HG02852 (cell line): ENCODE data around the gene EID1.
"Not testable (repeated sequence)": the region's sequence is repeated elsewhere in the genome, so short reads cannot be mapped to it uniquely, and the experiment has no call there.

Experiments
- ATAC-seq: cut with Tn5 transposase; IDR thresholded peaks from one replicate; pipeline ENCODE4 v1.9.1; 2021; ENCODE audit warnings: mild to moderate bottlenecking, moderate library complexity; ENCODE audit not compliant: unreplicated experiment

EID1 gene, protein sequence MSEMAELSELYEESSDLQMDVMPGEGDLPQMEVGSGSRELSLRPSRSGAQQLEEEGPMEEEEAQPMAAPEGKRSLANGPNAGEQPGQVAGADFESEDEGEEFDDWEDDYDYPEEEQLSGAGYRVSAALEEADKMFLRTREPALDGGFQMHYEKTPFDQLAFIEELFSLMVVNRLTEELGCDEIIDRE

DNA sequence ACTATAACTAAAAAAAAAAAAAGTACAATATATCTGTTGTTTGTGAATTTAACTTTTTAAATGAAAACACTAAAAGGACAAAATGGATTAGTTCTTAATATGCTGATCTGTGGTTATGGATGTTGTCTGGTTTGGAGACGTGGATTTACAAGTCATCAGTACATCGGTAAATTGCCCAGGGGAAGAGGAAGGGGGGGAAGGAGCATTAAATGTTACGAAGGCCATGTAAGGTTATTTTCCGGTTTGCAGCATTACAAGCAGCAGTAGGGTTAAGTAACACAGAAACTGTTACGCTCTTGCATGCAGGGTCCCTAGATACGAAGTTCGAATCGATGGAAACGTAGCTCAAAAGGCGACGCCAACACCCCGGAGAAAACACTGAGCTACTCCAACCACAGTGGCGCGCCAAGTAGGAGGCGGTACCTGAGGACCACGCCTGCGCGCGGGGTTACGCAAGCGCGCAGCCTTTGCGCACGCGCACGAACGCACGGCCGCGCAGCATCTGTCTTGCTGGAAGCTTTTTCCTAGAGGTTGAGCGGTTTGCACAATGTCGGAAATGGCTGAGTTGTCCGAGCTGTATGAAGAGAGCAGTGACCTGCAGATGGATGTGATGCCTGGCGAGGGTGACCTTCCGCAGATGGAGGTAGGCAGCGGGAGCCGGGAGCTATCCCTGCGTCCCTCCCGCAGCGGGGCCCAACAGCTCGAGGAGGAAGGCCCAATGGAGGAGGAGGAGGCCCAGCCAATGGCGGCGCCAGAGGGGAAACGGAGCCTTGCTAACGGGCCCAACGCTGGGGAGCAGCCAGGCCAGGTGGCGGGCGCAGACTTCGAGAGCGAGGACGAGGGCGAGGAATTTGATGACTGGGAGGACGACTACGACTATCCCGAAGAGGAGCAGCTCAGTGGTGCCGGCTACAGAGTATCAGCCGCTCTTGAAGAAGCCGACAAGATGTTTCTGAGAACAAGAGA, at the start of gene EID1:
Gene EID1 (plus strand): TSS at position 505 of the 966 bp plus-strand sequence. CDS start 43 bp downstream, at position 548.
- peak; percentile 96 for ATAC-seq

DNA sequence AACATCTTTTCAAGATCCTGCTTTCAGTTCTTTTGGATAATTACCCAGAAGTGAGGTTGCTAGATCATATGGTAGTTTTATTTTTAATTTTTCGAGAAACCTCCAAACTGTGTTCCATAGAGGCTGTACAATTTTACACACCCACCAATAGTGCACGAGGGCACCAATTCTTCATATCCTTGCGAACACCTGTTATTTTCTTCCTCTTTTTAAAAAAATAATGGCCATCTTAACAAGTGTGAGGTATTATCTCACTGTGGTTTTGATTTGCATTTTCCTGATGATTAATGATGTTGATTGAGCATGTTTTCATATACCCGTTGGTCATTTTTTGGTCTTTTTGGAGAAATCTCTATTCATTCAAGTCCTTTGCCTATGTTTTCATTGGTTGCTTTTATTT, 49.5 kb upstream of the EID1 start:
- no peak for ATAC-seq

- ATAC-seq = no peak
Observed at GRCh38 chr15:48828906-48829305, 49.0 kb upstream of the EID1 start.

- no peak for ATAC-seq
Observed at GRCh38 chr15:48832648-48833047, 45.3 kb upstream of the EID1 start.

DNA sequence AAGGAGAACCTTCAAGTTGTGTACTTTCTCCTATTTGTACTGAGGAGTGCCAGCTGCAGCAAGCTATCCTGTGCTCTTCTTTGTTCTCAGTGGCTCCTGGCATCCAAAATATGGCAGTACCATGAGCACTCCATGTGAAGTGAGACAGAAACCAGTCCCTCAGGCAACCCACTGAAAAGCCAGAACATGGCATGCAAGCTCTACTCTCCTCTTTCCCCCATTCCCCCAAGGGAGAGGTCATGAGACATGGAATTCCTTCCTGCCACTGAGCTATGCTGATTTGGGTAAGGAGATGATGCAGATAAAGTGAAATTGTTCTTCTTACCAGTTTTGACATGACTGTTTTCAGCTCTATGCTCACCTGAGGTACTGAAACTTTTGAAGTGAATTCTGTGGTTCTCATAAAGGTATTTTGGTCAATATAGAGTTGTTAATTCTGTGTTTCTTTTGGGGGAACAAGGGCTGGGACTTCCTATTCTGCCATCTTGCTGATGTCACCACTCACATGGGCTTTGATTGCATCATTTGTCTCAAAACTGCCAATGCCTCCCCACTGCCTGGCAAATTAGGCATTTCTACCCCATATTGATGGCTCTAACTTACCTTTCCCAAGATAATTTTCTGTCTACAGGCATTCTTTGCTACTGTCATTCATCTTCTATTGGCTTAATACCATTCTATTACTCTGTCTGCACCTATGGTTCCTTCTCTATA, 44.3 kb upstream of the EID1 start:
- no peak for ATAC-seq

DNA sequence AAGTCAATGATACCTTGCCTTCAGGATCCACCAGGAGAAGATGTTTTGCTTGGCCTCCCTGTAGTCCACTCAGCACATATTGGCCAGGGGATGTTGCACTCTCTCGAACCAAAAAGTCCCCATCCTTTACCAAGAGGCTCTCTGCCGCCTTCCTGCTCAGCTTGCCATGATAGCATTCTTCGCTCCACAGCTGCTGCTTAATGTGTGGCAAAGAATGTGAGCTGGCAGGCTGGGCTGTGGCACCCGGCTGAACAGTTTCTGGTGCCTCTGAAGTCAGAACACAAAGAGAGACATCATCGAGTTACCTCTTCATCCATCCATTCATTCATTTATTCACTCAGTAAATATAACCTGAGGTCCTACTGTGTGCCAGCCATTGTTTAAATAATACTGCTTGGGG, 43.2 kb upstream of the EID1 start:
- ATAC-seq = no peak

DNA sequence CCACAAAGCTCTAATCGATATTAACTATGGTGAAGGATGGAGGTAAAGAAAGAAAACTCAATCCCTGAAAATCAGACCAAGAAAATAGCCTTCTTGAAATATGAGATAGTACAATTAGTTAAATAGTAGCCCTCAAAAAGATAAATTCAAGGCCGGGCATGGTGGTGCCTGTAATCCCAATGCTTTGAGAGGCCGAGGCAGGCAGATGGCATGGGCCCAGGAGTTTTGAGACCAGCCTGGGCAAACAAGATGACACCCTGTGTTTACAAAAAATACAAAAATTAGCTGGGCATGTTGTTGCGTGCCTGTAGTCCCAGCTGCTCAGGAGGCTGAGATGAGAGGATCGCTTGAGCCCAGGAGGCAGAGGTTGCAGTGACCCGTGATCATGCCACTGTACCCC, 35.4 kb upstream of the EID1 start:
- no peak for ATAC-seq

DNA sequence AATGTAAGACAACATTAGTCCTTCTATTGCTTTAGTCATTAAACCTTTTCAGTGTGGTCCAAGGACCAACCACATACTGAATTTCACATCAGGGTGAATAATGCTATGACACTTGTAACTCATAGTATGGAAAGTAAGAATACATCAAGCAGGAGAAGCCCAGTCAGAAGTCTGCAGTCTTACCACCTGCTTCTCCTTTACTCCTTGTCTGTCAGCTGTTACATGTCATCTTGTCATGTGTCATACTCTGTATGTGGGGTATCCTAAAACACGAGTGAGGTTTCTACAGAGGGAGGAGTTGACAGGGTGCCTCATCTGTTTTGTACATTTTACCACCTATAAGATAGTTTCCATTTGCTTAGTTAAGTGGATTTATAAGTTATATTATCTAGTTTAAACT, 32.8 kb upstream of the EID1 start:
- ATAC-seq = no peak

- ATAC-seq = no peak
Observed at GRCh38 chr15:48850648-48851047, 27.3 kb upstream of the EID1 start.

DNA sequence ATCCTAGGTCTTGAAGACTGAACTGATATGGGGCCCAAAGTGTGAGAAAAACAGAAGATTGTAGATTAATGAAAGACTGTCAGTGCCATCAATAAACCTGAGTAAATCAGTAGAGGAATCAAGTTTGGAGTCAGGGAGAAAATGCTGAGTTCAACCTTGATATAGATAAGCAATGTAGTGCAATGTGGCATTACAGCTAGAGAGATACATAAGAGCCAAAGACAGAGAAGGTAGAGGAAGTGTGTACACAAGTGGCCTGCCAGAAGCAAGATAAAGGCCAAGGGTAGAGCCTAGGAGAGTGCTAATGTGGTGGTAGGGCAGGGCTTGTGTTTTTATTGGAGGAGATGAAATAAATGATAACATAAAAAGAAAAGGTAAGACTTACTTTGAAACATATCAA, 26.0 kb upstream of the EID1 start:
- ATAC-seq = no peak

DNA sequence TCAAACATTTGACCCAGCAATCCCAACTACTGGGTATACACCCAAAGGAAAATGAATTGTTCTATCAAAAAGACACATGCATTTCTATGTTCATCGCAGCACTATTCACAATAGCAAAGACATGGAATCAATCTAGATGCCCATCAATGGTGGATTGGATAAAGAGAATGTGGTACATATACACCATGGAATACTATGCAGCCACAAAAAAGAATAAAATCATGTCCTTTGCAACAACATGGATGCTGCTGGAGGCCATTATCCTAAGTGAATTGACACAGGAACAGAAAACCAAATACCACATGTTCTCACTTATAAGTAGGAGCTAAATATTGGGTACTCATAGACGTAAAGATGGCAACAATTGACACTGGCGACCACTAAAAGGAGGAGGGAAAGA, 23.5 kb upstream of the EID1 start:
- not testable (repeated sequence) for ATAC-seq

DNA sequence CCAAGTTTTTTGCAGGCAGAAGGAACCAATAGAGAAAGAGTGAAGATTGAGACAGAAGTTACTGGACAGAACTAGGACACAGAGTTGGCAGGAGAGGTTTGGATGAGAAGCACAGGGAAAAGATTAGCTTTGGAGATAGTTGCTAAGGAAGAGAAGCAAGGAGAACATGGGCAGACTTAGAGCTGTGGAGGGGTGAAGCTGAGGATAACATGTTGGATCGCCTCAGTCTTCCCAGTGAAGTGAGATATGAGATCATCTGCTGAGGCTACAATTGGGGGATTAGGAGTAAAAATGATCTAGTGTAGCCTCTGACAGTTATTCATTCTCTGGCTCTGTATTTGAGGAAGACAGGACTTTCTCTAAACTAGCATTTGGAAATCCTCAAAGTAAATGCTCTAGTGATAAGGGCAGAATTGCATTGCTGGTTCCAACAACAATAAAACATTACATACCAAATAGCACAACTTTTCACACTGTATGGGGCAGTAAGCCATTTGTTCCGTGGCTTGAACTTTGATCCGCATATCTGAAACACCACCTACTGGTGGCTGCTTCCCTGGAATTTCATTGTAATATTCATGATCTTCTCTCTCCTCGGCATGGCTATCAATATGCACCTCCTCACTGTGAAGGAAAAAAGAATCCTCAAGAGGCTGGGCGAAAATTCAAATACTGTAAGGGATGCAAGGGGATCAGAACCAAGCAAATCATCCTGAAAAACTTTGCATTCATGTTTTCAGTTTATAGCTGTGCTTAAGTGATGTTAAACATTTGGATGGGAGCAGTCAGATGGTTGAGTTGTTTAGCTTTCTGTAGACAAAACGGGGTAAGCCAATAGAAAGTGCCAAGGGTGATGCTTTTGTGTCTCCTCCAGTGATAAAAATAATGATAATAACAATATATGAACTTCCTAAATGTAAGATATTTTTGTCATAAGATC, 22.2 kb upstream of the EID1 start:
- no peak for ATAC-seq

DNA sequence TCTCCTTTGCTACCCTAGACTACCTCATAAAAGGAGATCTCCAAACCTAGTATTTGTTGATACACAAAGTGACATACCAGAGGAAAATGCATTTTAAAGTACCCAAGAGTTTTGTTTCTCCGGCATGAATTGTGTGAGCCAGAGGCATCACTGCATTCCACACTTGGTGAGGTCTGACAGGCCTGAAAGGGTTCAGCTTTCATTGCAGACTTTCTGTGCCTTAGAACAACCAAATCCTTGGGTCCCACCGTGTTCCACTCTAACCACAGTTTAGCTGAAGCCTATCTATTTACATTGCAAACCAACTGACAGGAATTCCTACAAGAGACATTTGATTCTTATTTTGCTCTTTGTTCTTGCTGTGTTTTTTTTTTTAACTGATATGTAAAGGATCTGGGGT, 21.0 kb upstream of the EID1 start:
- no peak for ATAC-seq

DNA sequence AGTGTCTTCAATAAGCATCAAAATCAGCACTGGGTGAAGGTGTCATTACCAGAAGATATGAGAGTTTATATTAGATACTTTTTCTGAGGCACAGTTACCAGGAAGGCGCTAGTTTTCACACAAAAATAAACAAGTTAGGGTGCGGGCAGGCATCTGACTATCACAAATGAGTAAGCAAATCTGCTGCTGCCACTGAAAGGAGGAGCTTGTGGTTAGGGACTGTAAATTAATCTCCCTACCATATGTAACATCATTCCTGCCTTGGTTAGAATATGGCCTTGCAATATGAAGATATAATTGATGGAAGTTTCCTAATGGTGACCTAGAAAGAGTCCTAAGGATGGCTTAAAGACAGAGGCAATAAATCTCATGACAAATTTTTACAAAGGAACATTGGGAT, 19.5 kb upstream of the EID1 start:
- ATAC-seq = no peak

DNA sequence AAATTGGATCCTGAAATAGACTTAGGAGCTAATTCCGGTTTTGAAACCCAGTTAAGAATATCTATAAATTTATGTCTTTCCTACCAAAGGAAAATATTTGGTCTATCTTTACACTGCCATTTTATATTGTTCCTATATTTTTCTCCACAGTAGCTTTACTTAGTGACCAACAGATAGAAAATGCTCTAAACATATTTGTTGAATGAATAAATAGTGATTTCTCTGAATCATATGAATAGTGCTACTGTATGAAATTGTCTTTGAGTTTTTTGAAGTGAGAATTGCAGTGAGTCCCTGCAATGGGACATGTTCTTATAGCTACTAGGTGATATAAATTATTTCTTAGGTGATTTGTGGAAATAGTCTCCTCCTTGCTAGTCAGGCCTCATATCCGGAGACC, 18.5 kb upstream of the EID1 start:
- ATAC-seq = no peak

GRCh38 chr15:48861813-48862431, 16.0 kb upstream of the EID1 start:
- no peak for ATAC-seq

- no peak for ATAC-seq
Observed at GRCh38 chr15:48862705-48863104, 15.2 kb upstream of the EID1 start.

DNA sequence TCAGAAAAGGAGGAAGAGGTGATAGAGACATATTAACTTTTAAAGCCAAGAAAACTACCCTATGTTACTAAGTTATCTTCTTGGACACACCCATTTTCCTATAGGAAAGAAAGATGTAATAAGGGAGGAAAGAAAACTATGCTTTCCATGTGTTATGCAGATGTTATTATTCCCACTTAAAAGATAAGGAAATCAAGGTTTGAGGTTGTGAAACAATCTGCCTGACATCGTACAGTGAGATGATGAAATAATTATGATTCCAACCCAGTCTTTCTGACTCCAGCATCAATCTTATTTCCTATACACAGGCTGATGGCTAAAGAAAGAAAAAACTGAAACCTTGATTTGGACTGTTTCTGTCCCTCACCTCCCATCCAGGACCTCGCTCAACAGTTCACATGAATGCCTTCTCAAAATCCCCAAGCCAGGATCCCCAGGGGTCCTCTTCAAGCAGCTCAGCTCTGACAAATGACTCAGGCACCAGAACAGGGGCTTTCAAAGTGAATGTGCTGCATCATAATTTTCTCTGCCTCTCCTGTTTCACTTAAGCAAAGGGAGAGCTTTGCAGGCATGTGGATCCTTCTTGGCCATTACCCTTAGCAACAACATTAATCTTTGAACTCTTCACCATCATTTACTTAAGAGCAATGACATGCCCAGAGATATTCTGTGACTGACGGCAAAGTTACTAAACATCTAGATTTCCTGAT, 12.4 kb upstream of the EID1 start:
- ATAC-seq = no peak

DNA sequence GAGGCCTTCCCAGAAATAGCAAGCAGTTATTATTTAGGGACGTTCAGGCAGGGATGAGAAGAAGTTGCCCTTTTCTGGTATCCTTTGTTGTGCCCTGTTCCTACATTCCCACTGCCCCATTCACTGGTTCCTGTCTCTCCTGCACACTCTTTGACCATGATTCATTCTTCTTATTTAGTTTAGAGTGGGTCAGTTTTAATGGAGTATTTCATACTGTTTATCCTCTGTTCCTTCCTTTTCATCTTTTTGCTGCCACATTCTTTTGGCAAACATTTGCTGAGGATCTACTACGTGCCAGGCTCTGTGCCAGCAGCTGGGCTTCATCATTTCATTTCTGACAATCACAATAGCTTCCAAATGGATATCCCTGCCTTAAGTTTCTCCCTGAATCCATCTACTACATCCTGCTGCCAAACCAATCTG, 11.8 kb upstream of the EID1 start:
- no peak for ATAC-seq

GRCh38 chr15:48868023-48868422, 9.9 kb upstream of the EID1 start:
- ATAC-seq = no peak
